NT2/D1 (cell line): ENCODE measurements around the gene OR51I1.

Experiments
- YY1 ChIP-seq: IDR thresholded peaks from 2 replicates; pipeline ENCODE4 v1.6.1; 2011; ENCODE audit not compliant: insufficient read length, insufficient read depth
- ZNF274 ChIP-seq: IDR thresholded peaks from 2 replicates; pipeline ENCODE4 v1.6.1; 2011; ENCODE audit warnings: mild to moderate bottlenecking, low read depth, low read length

- TF ChIP-seq ZNF274 (no peak), YY1 (no peak)
These were observed 18.2 kb downstream of the OR51I1 start for GRCh38 chr11:5423131-5423530.
